Fibroblast of the aortic adventitia (primary cell): ENCODE results near the gene C4B. TPM values are rescaled to one million over a fixed set of nuclear protein-coding genes. Genes with fewer than 3 reads are reported as not detected.

Experiments used
- small RNA-seq: library from RNA; depleted of rRNA; stranded (forward); fragments of <200 nt; gene quantifications from one replicate; pipeline ENCODE3, GENCODE V24; 2012
- total RNA-seq: library from RNA; depleted of rRNA; stranded (reverse); fragments of >200 nt; gene quantifications from 2 replicates; pipeline ENCODE4 v1.2.3, GENCODE V29; 2012; ENCODE audit warnings: low replicate concordance

The C4B gene
- total RNA-seq, 1 donor, result 4.1 TPM

Small RNA genes lying within 50 kb of the gene (small RNA-seq; reads per million reads assigned to genes)
- not detected for gene RNA5SP206

Other genes starting within 250 kb of the C4B start
- gene VWA7, start 237.5 kb upstream of the C4B start, total RNA-seq, result 0.36 and 0.90 TPM in 2 replicates
- gene VARS1, start 219.0 kb upstream of the C4B start, total RNA-seq, result 19.6 and 68.8 TPM in 2 replicates
- 49.5 and 88.3 TPM in 2 replicates for gene LSM2, start 207.8 kb upstream of the C4B start, total RNA-seq
- gene HSPA1L, start 199.5 kb upstream of the C4B start, total RNA-seq, result 1.4 and 2.4 TPM in 2 replicates
- gene HSPA1A, start 199.3 kb upstream of the C4B start, total RNA-seq, result 52.8 and 76.9 TPM in 2 replicates
- 62.0 and 112 TPM in 2 replicates for gene HSPA1B, start 187.1 kb upstream of the C4B start, total RNA-seq
- gene NEU1, start 152.0 kb upstream of the C4B start, total RNA-seq, result 35.8 and 48.2 TPM in 2 replicates
- gene SLC44A4, start 135.8 kb upstream of the C4B start, total RNA-seq, result 0.27 TPM in 1 of 2 replicates, not detected in the other
- gene EHMT2, start 117.1 kb upstream of the C4B start, total RNA-seq, result 37.9 and 62.0 TPM in 2 replicates
- gene ZBTB12, start 112.7 kb upstream of the C4B start, total RNA-seq, result 3.3 and 3.8 TPM in 2 replicates
- 4.4 and 48.2 TPM in 2 replicates for gene C2, start 87.1 kb upstream of the C4B start, total RNA-seq
- 32.9 and 39.1 TPM in 2 replicates for gene CFB, start 68.7 kb upstream of the C4B start, total RNA-seq
- gene NELFE, start 55.8 kb upstream of the C4B start, total RNA-seq, result 36.6 and 109 TPM in 2 replicates
- gene SKIC2, start 55.6 kb upstream of the C4B start, total RNA-seq, result 30.7 and 42.8 TPM in 2 replicates
- gene DXO, start 42.7 kb upstream of the C4B start, total RNA-seq, result 15.9 and 28.8 TPM in 2 replicates
- gene C4A, start 32.7 kb upstream of the C4B start, total RNA-seq, result 5.2 and 33.5 TPM in 2 replicates
- gene CYP21A2, start 23.6 kb downstream of the C4B start, total RNA-seq, result 0.09 and 1.3 TPM in 2 replicates
- 54.0 and 315 TPM in 2 replicates for gene TNXB, start 94.5 kb downstream of the C4B start, total RNA-seq
- 23.8 and 40.6 TPM in 2 replicates for gene ATF6B, start 113.5 kb downstream of the C4B start, total RNA-seq
- gene FKBPL, start 115.5 kb downstream of the C4B start, total RNA-seq, result 5.6 and 7.9 TPM in 2 replicates
- 0.41 and 0.54 TPM in 2 replicates for gene PRRT1, start 137.1 kb downstream of the C4B start, total RNA-seq
- gene PPT2, start 139.3 kb downstream of the C4B start, total RNA-seq, result 7.1 and 30.2 TPM in 2 replicates
- gene EGFL8, start 149.8 kb downstream of the C4B start, total RNA-seq, result 0.16 and 0.72 TPM in 2 replicates
- gene AGPAT1, start 161.3 kb downstream of the C4B start, total RNA-seq, result 19.1 and 41.1 TPM in 2 replicates
- 13.2 and 43.5 TPM in 2 replicates for gene RNF5, start 163.6 kb downstream of the C4B start, total RNA-seq
- 0.16 and 0.18 TPM in 2 replicates for gene AGER, start 169.5 kb downstream of the C4B start, total RNA-seq
- gene PBX2, start 175.4 kb downstream of the C4B start, total RNA-seq, result 6.5 and 19.6 TPM in 2 replicates
- 0.90 TPM in 1 of 2 replicates, not detected in the other for gene GPSM3, start 177.8 kb downstream of the C4B start, total RNA-seq
- 1.1 and 2.2 TPM in 2 replicates for gene NOTCH4, start 209.3 kb downstream of the C4B start, total RNA-seq